Activated CD4-positive, alpha-beta memory T cell treated with anti-CD3 and anti-CD28 coated beads, Interleukin-2, amount 10 ng/mL, durations not matched to agents 7 days and 5 days (primary cell): Measurements from ENCODE around the gene TNNI2. TPM values are rescaled to one million over a fixed set of nuclear protein-coding genes. Genes with fewer than 3 reads are reported as not detected.

ENCODE experiments used
- CTCF ChIA-PET: fragments of 350-600 bp; sonication (Branson Sonifier 250); formaldehyde crosslinking; loops from one replicate; lab custom pipeline; 2021; ENCODE audit warnings: antibody characterized with exemption, inconsistent platforms; lab: Charles Lee
- POLR2A ChIA-PET: fragments of 350-600 bp; sonication (Branson Sonifier 250); formaldehyde crosslinking; loops from one replicate; lab custom pipeline; 2021; ENCODE audit warnings: antibody characterized with exemption; lab: Charles Lee
- DNase-seq: peaks from one replicate; pipeline ENCODE4 v3.0.0-alpha.2; 2020
- H3K27ac Mint-ChIP-seq: one replicate; pipeline ENCODE4 v1.8.0; 2021; ENCODE audit warnings: mild to moderate bottlenecking, mixed read lengths
- H3K27me3 Mint-ChIP-seq: one replicate; pipeline ENCODE4 v1.8.0; 2021; ENCODE audit warnings: mixed read lengths
- H3K36me3 Mint-ChIP-seq: one replicate; pipeline ENCODE4 v1.8.0; 2021; ENCODE audit warnings: low read depth, mixed read lengths
- H3K4me1 Mint-ChIP-seq: one replicate; pipeline ENCODE4 v1.8.0; 2021; ENCODE audit warnings: mixed read lengths
- H3K4me3 Mint-ChIP-seq: one replicate; pipeline ENCODE4 v1.8.0; 2021; ENCODE audit warnings: mild to moderate bottlenecking, mixed read lengths
- H3K9me3 Mint-ChIP-seq: one replicate; pipeline ENCODE4 v1.8.0; 2021; ENCODE audit warnings: mixed read lengths
- total RNA-seq, 2 experiments: library from RNA; stranded (reverse); gene quantifications; one replicate each; pipeline ENCODE4 v1.2.3, GENCODE V29; 2021

Gene TNNI2
- total RNA-seq, 2 experiments from 2014 or later = 0.38 to 0.60 TPM

DNA sequence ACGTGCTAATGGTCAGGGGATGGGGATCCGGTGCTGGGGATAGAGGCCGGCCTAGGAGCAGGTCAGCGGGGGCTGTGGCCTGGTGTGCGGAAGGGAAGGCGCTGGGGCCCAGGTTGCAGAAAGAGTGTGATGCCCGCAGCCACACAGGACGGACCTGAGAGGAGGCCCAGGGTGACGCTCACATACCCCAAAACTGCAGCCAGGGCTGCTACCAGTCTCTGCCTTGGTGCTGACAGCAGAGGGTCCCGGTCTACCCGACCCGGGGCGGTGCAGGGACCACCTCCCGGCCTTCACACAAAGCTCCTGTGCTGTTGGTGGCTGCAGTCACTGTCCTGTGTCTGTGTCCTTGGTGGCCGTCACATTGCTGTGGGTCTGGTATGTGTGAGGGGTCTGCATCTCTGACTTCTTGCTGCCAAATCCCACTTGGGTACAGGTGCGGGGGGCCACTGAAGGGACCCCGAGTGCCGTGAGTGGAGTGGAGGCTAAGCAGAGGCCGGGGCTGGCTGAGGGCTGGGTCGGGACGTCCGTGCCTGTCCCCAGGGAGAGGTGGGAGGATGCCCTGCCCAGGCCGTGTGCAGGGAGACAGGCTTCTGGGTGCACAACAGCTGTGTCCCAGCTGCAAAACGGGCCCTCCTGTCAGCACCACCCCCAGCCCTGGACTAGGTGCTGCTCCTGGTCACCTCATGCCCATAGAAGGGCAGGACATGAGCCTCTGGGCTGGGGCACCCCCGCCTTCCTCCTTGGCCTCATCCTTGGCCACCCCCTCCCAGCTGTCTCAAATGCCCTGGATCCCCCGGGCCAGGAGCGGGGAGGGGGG lies 15.6 kb downstream of the TNNI2 start:
- Mint-ChIP-seq H3K27me3 (no peaks in the 10 kb centered on the region), H3K36me3 (peaks cover 27% of the 10 kb centered on the region), H3K4me1 (peaks cover 53% of the 10 kb centered on the region), H3K4me3 (peak overlapping the region; percentile 97), H3K27ac (peak overlapping the region; percentile 97), H3K9me3 (no peaks in the 10 kb centered on the region)
- POLR2A ChIA-PET = interaction anchor here (0.8 to 7.1 kb wide), 11 partner anchors 8 to 94 kb away, joined by 3 to 67 read pairs (median 6); partner anchors contain the start of genes MRPL23, PRR33 and TNNT3
- DNase-seq = no peak
- CTCF ChIA-PET = interaction anchor here (0.7 to 1.8 kb wide), 8 partner anchors 17 to 202 kb away, joined by 3 to 6 read pairs (median 4); no protein-coding TSS in a partner anchor

DNA sequence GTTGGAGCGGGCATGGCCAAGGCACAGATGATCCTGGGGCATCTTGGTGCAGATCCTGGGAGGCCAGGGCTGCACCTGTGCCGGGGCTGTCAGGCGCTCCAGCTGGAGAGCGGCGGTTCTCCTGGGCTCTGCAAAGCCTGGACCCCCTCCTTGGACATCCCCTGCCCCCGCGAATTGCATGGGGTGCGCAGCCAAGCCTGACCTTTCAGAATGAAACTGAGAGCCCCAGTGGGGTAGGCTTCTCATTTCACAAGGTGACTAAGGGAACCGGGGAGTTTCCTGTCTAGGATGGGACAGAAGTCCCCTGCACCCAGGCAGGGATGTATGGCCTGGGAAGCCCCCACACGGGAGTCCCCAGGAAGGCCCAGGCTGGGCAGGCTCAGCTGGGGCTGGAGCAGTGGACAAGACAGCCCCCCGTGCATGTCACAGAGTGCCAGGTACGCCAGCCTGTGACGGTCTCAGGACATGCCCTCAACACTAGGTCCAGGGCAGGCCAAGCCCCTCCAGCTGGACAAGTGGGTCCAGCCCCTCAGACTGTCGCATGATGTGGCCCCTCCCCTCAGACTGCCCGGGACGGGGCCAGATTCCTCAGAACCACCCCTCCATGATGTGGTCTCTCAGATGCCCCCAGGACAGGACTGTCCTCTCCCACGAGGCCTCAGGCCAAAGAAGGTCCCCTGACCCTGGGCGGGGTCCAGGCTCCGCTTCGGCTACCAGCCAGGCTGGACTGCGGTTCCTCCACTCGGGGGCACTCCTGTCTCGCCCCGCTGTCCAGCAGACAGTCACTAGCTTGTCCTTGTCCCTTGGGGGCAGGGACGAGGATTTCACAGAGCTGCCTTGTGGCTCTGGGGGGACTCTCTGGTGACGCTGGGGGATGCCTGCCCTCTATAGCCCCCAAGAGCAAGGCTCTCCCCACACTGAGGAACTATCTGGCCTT lies 16.4 kb downstream of the TNNI2 start:
- peak overlapping the region; percentile 97 for H3K4me3 Mint-ChIP-seq
- no peaks in the 10 kb centered on the region for H3K9me3 Mint-ChIP-seq
- no peaks in the 10 kb centered on the region for H3K27me3 Mint-ChIP-seq
- no peak overlapping the region for H3K27ac Mint-ChIP-seq
- no peak for DNase-seq
- H3K36me3 Mint-ChIP-seq = peaks cover 27% of the 10 kb centered on the region
- peaks cover 45% of the 10 kb centered on the region for H3K4me1 Mint-ChIP-seq
- ChIA-PET POLR2A (interaction anchor here (0.8 to 7.1 kb wide), 5 partner anchors 8 to 93 kb away, joined by 4 to 67 read pairs (median 6); partner anchors contain the start of genes MRPL23 and PRR33), CTCF (interaction anchor here (0.7 to 1.3 kb wide), 3 partner anchors 19 to 27 kb away, joined by 3 to 4 read pairs (median 3); no protein-coding TSS in a partner anchor)

DNA sequence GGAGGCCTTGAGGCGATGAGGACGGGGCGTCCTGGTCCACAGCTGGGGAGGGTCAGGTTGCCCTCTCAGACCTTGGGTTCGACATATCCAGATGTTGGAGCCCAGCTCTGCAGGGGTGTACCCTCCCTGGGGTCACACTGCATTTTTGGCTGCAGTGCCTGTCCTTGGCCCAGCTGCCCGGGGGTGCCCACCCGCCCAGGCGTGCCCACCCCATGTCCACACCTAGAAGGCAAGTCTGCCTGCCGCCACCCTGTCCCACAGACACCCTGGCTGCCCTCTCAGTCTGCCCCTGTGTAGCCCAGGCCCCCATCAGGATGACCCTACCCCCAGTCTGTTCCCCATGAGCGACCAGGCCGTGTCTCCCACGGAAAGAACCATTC lies 17.1 kb downstream of the TNNI2 start:
- POLR2A ChIA-PET = interaction anchor here (1.8 to 7.1 kb wide), 2 partner anchors 9 to 34 kb away, joined by 5 to 67 read pairs; partner anchors contain the start of gene PRR33
- H3K27me3 Mint-ChIP-seq = no peaks in the 10 kb centered on the region
- no peak for DNase-seq
- peaks cover 38% of the 10 kb centered on the region for H3K4me1 Mint-ChIP-seq
- no peak overlapping the region for H3K4me3 Mint-ChIP-seq
- CTCF ChIA-PET = interaction anchor here (0.7 to 1.3 kb wide), 4 partner anchors 20 to 26 kb away, joined by 3 to 4 read pairs (median 3); no protein-coding TSS in a partner anchor
- H3K27ac Mint-ChIP-seq = no peak overlapping the region
- no peaks in the 10 kb centered on the region for H3K9me3 Mint-ChIP-seq
- peaks cover 27% of the 10 kb centered on the region for H3K36me3 Mint-ChIP-seq

DNA sequence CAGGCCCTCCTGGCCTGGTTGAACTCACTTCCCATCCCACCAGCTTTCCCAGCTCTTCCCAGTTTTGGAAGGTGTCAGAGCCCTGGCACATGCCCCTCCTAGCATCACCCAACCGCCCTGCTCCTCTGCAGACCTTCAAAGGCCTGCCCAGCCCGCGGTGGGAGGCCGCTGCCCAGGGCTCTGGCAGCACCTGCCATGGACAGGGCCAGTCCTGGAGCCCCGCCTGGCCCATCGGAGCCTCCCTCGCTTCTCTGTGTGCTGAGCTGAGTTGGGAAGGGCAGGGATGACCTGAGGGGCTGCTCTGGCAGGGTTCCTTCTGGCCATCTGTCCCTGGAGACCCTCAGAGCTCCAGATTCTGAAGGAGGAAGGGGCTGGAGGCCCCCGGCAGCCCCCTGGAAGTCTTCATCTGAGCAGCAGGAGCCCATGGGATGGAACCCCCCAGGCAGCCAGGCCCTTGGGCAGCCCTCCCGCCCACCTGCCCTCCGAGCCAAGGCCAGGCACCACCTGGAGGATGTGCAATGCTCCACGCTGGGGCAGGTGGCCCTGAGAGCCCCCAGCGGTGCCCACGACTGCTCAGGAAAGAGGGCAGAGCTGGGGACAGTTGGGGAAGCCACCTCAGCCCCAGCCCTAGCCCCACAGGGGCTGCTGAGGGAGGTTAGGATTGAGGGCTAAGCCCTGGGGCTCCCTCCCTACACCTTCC lies 17.7 kb downstream of the TNNI2 start:
- H3K36me3 Mint-ChIP-seq = peaks cover 27% of the 10 kb centered on the region
- H3K4me1 Mint-ChIP-seq = peaks cover 33% of the 10 kb centered on the region
- ChIA-PET POLR2A (interaction anchor here (1.8 to 7.1 kb wide), 2 partner anchors 9 to 33 kb away, joined by 5 to 67 read pairs; partner anchors contain the start of gene PRR33), CTCF (interaction anchor here (0.8 to 1.3 kb wide), 2 partner anchors 20 to 23 kb away, joined by 3 to 4 read pairs; no protein-coding TSS in a partner anchor)
- no peaks in the 10 kb centered on the region for H3K27me3 Mint-ChIP-seq
- no peak overlapping the region for H3K4me3 Mint-ChIP-seq
- H3K27ac Mint-ChIP-seq = no peak overlapping the region
- no peaks in the 10 kb centered on the region for H3K9me3 Mint-ChIP-seq
- DNase-seq = no peak

DNA sequence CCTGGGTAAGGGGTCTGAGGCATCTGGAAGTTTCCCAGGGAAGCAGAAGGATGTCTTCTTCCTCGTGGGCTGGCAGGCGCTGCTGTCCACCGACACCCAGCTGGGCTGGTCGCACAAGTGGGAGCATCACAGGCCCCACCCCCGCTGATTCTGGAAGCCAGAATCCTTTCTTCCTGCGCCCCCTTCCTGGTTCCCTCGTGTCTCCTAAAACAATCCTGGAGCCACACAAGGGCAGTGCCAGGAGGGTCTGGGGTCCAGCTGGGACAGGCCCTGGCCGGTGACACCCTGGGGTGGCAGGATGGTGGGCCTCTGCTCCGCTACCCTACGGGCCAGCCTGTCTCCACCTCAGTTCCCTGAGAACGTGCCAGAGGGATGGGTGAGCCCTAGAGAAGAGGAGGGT lies 18.3 kb downstream of the TNNI2 start:
- no peak for DNase-seq
- ChIA-PET CTCF (no interaction called here), POLR2A (interaction anchor here (1.8 kb wide), 1 partner anchor 10 kb away, joined by 5 read pairs; no protein-coding TSS in a partner anchor)
- Mint-ChIP-seq H3K4me3 (no peak overlapping the region), H3K9me3 (no peaks in the 10 kb centered on the region), H3K36me3 (peaks cover 27% of the 10 kb centered on the region), H3K4me1 (peaks cover 26% of the 10 kb centered on the region), H3K27ac (no peak overlapping the region), H3K27me3 (no peaks in the 10 kb centered on the region)

DNA sequence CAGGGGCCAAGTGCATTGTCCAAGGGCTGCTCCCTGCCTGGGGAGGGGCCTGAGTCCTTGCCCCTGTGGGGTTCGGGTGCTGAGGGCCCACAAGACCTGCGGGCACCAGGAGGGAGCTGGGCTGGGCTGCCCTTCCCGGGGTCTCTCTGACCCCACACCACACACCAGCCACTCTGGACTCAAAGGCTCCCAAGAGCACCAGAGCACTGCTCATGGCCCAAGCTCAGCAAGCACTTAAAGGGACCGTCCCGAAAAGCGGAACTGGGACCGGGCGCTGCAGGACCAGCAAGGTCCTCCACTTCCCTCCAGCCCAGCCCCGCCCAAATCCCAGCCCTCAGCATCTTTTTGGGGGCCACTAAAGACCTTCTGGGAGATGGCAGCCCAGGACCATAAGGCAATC lies 19.4 kb downstream of the TNNI2 start:
- ChIA-PET POLR2A (no interaction called here), CTCF (no interaction called here)
- no peaks in the 10 kb centered on the region for H3K9me3 Mint-ChIP-seq
- no peaks in the 10 kb centered on the region for H3K27me3 Mint-ChIP-seq
- peaks cover 23% of the 10 kb centered on the region for H3K36me3 Mint-ChIP-seq
- H3K4me3 Mint-ChIP-seq = no peak overlapping the region
- H3K4me1 Mint-ChIP-seq = peaks cover 18% of the 10 kb centered on the region
- H3K27ac Mint-ChIP-seq = no peak overlapping the region
- DNase-seq = no peak

DNA sequence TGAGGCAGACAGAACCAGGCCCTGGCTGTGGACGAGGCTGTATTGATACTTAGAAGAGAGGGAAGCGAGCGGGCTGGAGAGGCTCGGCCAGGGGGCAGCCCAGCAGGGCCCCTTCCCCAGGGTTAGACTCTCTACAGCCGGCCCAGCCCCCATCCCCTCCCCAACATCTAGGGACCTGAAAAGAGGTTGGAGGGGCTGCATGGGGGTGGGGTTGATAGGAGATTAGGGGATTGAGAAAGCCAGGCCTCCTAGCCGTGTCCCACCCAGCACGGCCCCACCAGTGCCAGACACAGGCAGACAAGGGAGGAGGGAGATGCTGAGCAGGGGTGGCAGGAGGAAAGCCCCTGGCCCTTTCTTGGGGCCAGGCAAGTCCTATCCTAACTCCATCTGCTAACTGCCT lies 19.8 kb downstream of the TNNI2 start:
- H3K36me3 Mint-ChIP-seq = peaks cover 19% of the 10 kb centered on the region
- ChIA-PET CTCF (interaction anchor here (0.7 kb wide), 1 partner anchor 23 kb away, joined by 3 read pairs; no protein-coding TSS in a partner anchor), POLR2A (no interaction called here)
- H3K4me1 Mint-ChIP-seq = peaks cover 18% of the 10 kb centered on the region
- DNase-seq = no peak
- H3K9me3 Mint-ChIP-seq = no peaks in the 10 kb centered on the region
- H3K27ac Mint-ChIP-seq = no peak overlapping the region
- no peak overlapping the region for H3K4me3 Mint-ChIP-seq
- H3K27me3 Mint-ChIP-seq = no peaks in the 10 kb centered on the region

DNA sequence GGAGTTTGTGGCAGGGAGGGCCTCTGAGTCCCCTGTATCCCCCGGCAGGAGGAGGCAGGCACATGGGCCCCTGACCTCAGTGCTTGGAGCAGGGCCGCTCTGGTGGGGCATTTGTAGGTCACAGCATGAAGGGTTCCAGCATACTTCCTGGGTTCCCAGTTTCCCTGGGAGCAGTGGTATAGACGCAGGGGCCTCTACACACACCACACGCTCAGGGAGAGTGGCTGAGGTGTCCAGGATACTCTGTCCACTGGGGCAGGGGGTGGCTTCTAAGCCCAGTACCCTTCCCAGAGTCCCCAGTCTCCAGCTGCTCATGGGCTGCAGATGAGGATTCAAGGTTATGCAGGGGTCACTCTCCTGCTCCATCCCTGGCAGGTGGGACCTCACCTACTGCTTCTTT lies 20.2 kb downstream of the TNNI2 start:
- H3K9me3 Mint-ChIP-seq = no peaks in the 10 kb centered on the region
- H3K4me3 Mint-ChIP-seq = no peak overlapping the region
- ChIA-PET POLR2A (no interaction called here), CTCF (interaction anchor here (0.7 kb wide), 1 partner anchor 23 kb away, joined by 3 read pairs; no protein-coding TSS in a partner anchor)
- no peaks in the 10 kb centered on the region for H3K27me3 Mint-ChIP-seq
- peaks cover 15% of the 10 kb centered on the region for H3K36me3 Mint-ChIP-seq
- H3K4me1 Mint-ChIP-seq = peaks cover 18% of the 10 kb centered on the region
- no peak for DNase-seq
- H3K27ac Mint-ChIP-seq = no peak overlapping the region

DNA sequence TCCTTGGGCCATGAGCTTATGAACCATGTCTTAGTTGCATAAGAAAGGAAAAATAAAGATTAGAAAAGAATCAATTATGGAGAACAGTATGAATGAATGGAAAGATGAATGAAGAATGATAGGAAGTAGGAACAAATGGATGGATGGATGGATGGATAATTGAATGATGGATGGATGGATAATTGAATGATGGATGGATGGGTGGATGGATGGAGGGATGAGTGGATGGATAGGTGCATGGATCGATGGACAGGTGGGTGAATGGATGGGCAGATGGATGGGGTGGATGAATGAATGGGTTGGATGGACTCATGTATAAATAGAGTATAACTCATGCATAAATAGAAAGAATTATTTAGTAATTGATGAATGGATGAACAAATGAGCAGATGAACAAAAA lies 21.3 kb downstream of the TNNI2 start:
- Mint-ChIP-seq H3K4me3 (no peak overlapping the region), H3K27me3 (no peaks in the 10 kb centered on the region), H3K9me3 (no peaks in the 10 kb centered on the region), H3K4me1 (peaks cover 15% of the 10 kb centered on the region), H3K27ac (no peak overlapping the region), H3K36me3 (peaks cover 9% of the 10 kb centered on the region)
- no peak for DNase-seq
- ChIA-PET CTCF (no interaction called here), POLR2A (no interaction called here)

DNA sequence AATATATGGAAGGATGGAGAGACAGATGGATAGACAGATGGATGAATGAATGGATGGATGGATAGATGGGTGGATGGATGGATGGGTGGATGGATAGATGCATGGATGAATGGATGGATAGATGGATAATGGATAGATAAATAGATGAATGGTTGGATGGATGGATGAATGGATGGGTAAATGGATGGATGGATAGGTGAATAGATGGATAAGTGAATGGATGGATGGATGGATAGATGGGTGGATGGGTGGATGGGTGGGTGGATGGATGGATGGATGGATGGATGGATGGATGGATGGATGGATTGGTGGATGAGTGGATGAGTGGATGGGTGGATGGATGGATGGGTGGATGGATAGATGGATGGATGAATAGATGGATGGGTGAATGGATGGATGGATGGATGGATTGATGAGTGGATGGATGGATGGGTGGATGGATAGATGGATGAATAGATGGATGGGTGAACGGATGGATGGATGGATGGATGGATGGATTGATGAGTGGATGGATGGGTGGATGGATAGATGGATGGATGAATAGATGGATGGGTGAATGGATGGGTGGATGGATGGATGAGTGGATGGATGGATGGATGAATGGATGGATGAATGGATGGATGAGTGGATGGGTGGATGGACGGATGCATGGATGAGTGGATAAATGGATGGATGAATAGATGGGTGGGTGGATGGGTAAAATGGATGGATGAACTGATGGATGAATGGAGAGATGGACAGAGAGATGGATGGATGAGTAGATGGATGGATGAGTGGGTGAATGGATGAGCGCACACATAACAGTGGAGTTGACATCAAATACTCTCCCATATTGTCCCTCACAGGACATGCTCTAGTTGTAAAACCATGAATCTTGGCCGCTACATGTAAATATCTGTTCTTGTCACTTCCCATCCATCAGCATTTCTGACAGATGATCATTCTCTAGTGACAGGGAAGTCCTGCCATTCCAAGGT lies 22.9 kb downstream of the TNNI2 start:
- no peak for DNase-seq
- Mint-ChIP-seq H3K4me1 (peaks cover 8% of the 10 kb centered on the region), H3K27ac (no peak overlapping the region), H3K36me3 (peaks cover 16% of the 10 kb centered on the region), H3K27me3 (no peaks in the 10 kb centered on the region), H3K9me3 (no peaks in the 10 kb centered on the region), H3K4me3 (no peak overlapping the region)
- CTCF ChIA-PET = interaction anchor here (0.6 kb wide), 1 partner anchor 43 kb away, joined by 4 read pairs; no protein-coding TSS in a partner anchor
- POLR2A ChIA-PET = interaction anchor here (1.6 kb wide), 1 partner anchor 8 kb away, joined by 4 read pairs; no protein-coding TSS in a partner anchor
